Activated naive CD4-positive, alpha-beta T cell treated with anti-CD3 and anti-CD28 coated beads, Interleukin-2, amount 10 ng/mL, durations not matched to agents 7 days and 5 days (primary cell): Measurements from ENCODE around the gene DOHH.

Experiments used
- CTCF ChIA-PET: fragments of 350-600 bp; sonication (Branson Sonifier 250); formaldehyde crosslinking; loops from one replicate; lab custom pipeline; 2021; ENCODE audit warnings: antibody characterized with exemption; lab: Charles Lee
- DNase-seq: peaks from one replicate; pipeline ENCODE4 v3.0.0-alpha.2; 2020
- H3K27ac Mint-ChIP-seq: one replicate; pipeline ENCODE4 v1.8.0; 2021; ENCODE audit warnings: mild to moderate bottlenecking, moderate library complexity, mixed read lengths
- H3K27me3 Mint-ChIP-seq: one replicate; pipeline ENCODE4 v1.8.0; 2021; ENCODE audit warnings: mild to moderate bottlenecking, mixed read lengths
- H3K36me3 Mint-ChIP-seq: one replicate; pipeline ENCODE4 v1.8.0; 2021; ENCODE audit warnings: mixed read lengths
- H3K4me1 Mint-ChIP-seq: one replicate; pipeline ENCODE4 v1.8.0; 2021; ENCODE audit warnings: mixed read lengths
- H3K4me3 Mint-ChIP-seq: one replicate; pipeline ENCODE4 v1.8.0; 2021; ENCODE audit warnings: mild to moderate bottlenecking, moderate library complexity, mixed read lengths
- H3K9me3 Mint-ChIP-seq: one replicate; pipeline ENCODE4 v1.8.0; 2021; ENCODE audit warnings: mixed read lengths

The DOHH gene, protein sequence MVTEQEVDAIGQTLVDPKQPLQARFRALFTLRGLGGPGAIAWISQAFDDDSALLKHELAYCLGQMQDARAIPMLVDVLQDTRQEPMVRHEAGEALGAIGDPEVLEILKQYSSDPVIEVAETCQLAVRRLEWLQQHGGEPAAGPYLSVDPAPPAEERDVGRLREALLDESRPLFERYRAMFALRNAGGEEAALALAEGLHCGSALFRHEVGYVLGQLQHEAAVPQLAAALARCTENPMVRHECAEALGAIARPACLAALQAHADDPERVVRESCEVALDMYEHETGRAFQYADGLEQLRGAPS

DNA sequence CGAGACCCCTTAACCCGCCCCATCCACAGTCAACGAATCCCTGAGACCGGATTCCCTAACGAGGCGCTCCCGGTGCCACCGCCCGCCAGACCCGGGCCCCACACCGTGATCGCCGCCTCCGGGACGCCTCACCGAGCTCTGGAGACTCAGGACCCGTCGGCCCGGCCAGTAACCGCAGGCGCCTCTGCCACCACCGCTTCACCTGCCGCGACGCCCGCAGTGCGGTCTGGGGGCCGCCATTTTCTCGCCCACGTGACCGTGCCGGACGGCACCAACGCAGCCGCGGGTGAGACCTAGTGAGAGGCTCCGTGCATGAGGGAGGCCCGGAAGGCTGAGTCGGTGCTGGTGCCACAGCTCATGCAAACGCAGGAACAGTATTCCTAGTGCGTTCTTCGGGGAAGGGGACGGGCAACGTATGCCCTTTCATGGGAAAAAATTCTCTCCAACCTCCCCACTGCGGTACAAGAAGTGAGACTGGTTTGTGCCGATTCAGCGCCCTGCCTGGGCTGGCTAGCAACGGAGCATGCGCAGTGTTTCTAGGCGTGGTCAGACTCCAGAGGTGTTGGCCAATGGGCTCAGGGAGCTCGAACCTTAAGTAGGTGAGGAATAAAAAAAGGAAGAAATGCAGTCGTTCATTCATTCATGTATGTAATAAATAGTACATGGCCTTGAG is at the start of gene DOHH:
DOHH (minus strand) TSS at position 246 of the 673 bp plus-strand sequence. CDS start 3,860 bp downstream, outside the sequence.
- peak within 1 kb of the TSS; percentile 89 for H3K27ac Mint-ChIP-seq
- peak within 1 kb of the TSS; percentile 85 for H3K4me3 Mint-ChIP-seq
- no peaks in the 10 kb centered on the region for H3K9me3 Mint-ChIP-seq
- peaks cover 17% of the 10 kb centered on the region for H3K36me3 Mint-ChIP-seq
- no peaks in the 10 kb centered on the region for H3K27me3 Mint-ChIP-seq
- CTCF ChIA-PET: interaction anchor here (1.6 kb wide), 1 partner anchor 30 kb away, joined by 4 read pairs; no protein-coding TSS in a partner anchor
- peak; percentile 98 for DNase-seq
- H3K4me1 Mint-ChIP-seq: peaks cover 33% of the 10 kb centered on the region

DNA sequence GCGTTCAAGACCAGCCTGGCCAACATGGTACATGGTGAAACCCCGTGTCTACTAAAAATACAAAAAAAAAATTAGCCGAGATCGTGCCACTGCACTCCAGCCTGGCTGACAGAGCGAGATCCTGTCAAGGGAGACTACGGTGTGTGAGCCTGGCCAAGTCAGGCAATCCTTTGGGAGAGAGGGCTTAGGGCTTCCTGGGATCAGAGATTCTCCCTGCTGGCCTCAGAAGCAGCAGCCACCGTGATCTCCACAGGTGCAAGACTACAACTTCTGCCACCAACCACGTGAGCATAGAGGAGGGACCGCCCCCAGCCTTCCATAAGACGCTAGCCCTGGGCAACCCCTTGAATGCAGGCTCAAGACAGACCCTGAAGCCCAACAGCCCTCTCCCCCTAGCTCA is 49.3 kb upstream of the DOHH start:
- peaks cover 25% of the 10 kb centered on the region for H3K36me3 Mint-ChIP-seq
- peaks cover 26% of the 10 kb centered on the region for H3K4me1 Mint-ChIP-seq
- H3K27ac Mint-ChIP-seq: no peak overlapping the region
- no peaks in the 10 kb centered on the region for H3K9me3 Mint-ChIP-seq
- no peak for DNase-seq
- H3K4me3 Mint-ChIP-seq: no peak overlapping the region
- no peaks in the 10 kb centered on the region for H3K27me3 Mint-ChIP-seq
- CTCF ChIA-PET: no interaction called here

DNA sequence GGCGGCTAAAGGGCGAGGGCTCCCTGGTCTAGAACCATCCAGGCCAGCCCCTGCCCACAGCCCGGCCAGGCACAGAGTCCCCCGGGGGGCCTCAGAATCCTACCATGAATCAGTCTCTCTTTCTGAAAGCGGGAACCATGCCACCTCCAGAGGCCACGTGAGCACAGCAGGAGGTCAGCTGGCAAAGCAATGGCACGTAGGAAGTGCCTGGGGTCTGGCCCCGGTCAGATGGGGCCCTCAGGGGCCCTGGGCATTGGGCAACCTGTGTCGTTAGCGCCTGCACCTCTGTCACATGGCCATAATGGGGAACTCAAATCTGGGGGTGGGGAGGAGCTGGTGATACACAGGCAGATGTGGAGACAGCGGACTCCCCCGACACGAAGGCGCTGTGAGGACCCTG is 48.1 kb upstream of the DOHH start:
- Mint-ChIP-seq H3K27me3 (no peaks in the 10 kb centered on the region), H3K9me3 (no peaks in the 10 kb centered on the region), H3K27ac (peak overlapping the region; percentile 28), H3K4me1 (peaks cover 16% of the 10 kb centered on the region), H3K4me3 (no peak overlapping the region), H3K36me3 (peaks cover 21% of the 10 kb centered on the region)
- CTCF ChIA-PET: interaction anchor here (5.4 kb wide), 1 partner anchor 8 kb away, joined by 42 read pairs; the partner anchor contains the start of gene MFSD12
- no peak for DNase-seq

DNA sequence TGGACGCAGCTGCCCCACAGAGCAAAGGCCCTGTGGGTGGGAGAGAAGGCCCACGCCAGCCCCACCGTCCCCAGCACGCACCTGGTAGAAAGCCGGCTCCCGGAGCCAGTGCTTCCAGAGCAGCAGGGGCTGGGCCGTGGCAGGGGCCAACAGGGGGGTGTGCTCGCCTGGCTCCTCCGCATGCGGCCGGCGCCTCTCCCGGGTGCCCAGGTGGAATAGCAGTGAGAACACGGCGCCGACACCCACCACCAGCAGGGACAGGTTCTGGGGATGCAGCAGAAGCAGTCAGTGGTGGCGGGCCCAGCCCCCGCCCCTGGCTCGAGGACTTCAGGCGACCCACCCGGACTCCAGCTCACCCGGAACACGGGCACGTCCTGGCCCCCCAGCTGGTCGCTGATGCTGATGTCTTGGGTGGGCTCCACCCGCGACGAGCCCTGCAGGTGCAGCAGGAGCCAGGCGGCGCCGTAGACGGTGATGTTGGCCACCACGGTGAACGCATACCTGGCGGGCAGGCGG is 47.4 kb upstream of the DOHH start:
- Mint-ChIP-seq H3K27ac (no peak overlapping the region), H3K9me3 (no peaks in the 10 kb centered on the region), H3K4me3 (no peak overlapping the region), H3K27me3 (no peaks in the 10 kb centered on the region), H3K4me1 (peaks cover 10% of the 10 kb centered on the region), H3K36me3 (peaks cover 17% of the 10 kb centered on the region)
- CTCF ChIA-PET: interaction anchor here (5.4 kb wide), 1 partner anchor 9 kb away, joined by 42 read pairs; the partner anchor contains the start of gene MFSD12
- no peak for DNase-seq

DNA sequence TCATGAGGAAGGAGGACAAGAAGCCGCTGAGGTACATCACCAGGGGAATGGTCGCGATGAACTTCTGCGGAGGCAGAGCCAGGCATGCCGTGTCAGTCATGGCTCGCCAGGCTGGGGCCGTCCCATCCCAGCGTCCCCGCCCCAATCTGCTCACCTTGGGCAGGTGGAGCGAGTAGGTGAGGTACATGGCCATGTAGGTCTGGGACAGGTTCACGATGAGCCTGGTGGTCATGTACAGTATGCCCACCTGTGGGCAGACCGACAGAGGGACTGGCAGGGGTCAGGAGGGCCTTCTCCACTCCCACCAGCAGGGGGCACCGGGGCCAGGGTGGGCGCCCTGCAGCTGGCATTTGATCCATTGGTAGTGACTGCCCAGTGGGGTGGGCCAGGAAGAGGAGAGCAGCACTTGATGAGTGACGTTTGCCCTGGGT is 46.8 kb upstream of the DOHH start:
- DNase-seq: peak; percentile 46
- H3K27ac Mint-ChIP-seq: no peak overlapping the region
- peaks cover 5% of the 10 kb centered on the region for H3K4me1 Mint-ChIP-seq
- CTCF ChIA-PET: interaction anchor here (1.1 to 5.4 kb wide), 2 partner anchors 9 to 71 kb away, joined by 3 to 42 read pairs; partner anchors contain the start of gene MFSD12
- no peaks in the 10 kb centered on the region for H3K27me3 Mint-ChIP-seq
- no peak overlapping the region for H3K4me3 Mint-ChIP-seq
- H3K9me3 Mint-ChIP-seq: no peaks in the 10 kb centered on the region
- H3K36me3 Mint-ChIP-seq: peaks cover 16% of the 10 kb centered on the region

DNA sequence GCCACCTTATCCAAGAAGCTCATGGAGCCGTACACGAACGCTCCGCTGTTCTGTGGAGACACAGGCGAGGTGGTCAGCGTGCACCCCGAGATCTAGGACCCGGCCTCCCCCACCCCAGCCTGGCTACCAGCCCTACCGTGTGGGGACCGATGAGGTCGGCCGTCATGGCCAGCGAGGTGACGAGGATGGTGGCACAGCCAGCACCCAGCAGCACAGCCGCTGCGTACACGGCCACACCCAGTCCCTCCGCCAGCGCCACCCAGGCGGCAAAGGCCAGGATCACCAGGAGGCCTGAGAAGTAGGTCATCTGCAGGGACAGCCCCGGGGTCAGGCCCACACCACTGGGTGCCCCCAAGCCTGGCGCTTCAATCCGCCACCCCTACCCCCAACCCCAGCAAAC is 45.6 kb upstream of the DOHH start:
- Mint-ChIP-seq H3K36me3 (peaks cover 15% of the 10 kb centered on the region), H3K4me3 (no peak overlapping the region), H3K9me3 (no peaks in the 10 kb centered on the region), H3K27me3 (no peaks in the 10 kb centered on the region), H3K4me1 (no peaks in the 10 kb centered on the region), H3K27ac (peak overlapping the region; percentile 80)
- no peak for DNase-seq
- CTCF ChIA-PET: interaction anchor here (0.9 to 5.4 kb wide), 7 partner anchors 11 to 160 kb away, joined by 3 to 42 read pairs (median 5); partner anchors contain the start of gene MFSD12

DNA sequence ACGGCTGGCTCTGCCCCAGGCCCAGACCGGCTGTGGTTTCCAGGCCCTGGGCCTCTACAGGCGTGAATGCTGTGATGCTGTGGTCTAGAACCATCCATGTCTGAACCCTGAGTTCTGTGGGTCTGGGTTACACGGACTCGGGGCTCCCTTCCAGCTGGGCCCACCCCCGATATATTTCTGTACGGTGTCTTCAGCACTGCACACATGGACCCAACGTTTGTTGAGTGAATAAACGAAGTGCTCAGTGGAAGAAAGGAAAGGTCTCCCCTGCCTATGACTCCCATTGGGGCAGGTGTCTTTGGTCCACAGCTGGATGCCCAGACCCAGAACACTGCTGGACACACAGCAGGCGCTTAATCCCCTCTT is 45.2 kb upstream of the DOHH start:
- no peaks in the 10 kb centered on the region for H3K9me3 Mint-ChIP-seq
- no peak for DNase-seq
- H3K36me3 Mint-ChIP-seq: peaks cover 13% of the 10 kb centered on the region
- H3K4me3 Mint-ChIP-seq: no peak overlapping the region
- H3K4me1 Mint-ChIP-seq: no peaks in the 10 kb centered on the region
- peak overlapping the region; percentile 80 for H3K27ac Mint-ChIP-seq
- H3K27me3 Mint-ChIP-seq: no peaks in the 10 kb centered on the region
- CTCF ChIA-PET: interaction anchor here (0.9 to 5.4 kb wide), 10 partner anchors 11 to 192 kb away, joined by 3 to 42 read pairs (median 4); partner anchors contain the start of gene MFSD12

DNA sequence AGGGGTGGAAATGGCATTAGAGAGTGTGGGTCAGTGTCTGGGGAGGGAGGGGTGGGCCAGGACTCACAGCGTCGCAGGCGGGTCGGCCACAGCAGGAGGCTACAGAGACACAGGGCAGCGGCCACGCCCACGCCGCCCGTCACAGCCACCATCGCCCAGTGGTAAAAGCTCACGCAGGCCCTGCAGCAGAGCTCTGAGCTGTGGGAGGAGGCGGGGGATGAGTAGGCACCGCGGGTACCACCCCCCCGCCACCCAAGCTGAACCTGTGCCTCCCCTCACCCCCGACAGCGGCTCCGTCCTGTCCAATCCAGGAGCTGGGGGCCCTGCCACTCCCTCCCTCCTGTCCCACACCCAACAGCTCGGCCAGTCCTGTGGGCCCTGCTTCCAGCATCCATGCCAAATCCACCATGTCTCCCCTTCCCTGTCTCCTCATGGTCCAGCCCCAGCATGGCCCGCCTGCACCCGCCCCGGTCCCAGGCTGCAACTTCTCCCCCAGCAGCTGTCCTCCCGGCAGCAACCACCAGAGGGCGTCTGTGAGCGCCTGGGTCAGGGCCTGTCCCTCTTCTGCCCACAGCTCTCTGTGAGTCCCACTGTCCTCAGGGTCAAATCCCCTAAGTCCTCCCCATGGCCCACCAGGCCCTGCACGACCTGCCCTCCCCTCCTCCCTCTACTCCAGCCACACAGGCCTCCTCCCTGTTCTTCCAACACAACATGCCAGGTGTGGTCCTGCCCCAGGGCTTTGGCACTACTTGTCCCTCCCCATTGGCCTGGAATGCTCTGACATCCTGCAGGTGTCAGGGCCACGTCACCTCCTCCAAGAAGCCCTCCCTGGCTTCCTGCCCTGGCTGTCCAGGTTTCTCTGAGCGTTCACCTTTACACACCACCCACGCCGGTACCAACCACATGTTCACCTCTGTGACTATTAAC is 44.5 kb upstream of the DOHH start:
- Mint-ChIP-seq H3K36me3 (peaks cover 13% of the 10 kb centered on the region), H3K4me1 (no peaks in the 10 kb centered on the region), H3K9me3 (no peaks in the 10 kb centered on the region), H3K4me3 (no peak overlapping the region), H3K27me3 (no peaks in the 10 kb centered on the region), H3K27ac (peak overlapping the region; percentile 9)
- DNase-seq: peak; percentile 85
- CTCF ChIA-PET: interaction anchor here (0.6 to 5.4 kb wide), 12 partner anchors 12 to 192 kb away, joined by 3 to 42 read pairs (median 3); partner anchors contain the start of gene MFSD12

DNA sequence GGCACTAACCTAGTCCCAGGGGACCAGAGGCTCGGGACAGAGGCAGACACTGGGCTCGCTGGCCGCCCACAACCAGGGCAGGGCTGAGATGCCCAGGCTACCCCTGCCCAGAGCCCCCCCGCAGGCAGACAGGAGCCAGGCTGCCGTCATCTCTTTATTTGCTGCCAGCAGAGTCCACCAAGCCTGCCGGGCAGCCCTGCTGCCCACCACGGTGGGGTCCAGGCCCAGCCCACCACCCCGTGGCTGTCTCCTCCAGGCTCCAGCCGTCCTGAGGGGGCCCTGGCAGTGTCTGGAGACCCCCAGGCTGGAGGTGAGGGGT is 43.5 kb upstream of the DOHH start:
- Mint-ChIP-seq H3K9me3 (peaks cover 3% of the 10 kb centered on the region), H3K36me3 (peaks cover 18% of the 10 kb centered on the region), H3K4me3 (no peak overlapping the region), H3K4me1 (no peaks in the 10 kb centered on the region), H3K27me3 (no peaks in the 10 kb centered on the region), H3K27ac (peak overlapping the region; percentile 60)
- CTCF ChIA-PET: interaction anchor here (1.3 to 5.4 kb wide), 2 partner anchors 13 kb away, joined by 4 to 42 read pairs; partner anchors contain the start of gene MFSD12
- DNase-seq: no peak

DNA sequence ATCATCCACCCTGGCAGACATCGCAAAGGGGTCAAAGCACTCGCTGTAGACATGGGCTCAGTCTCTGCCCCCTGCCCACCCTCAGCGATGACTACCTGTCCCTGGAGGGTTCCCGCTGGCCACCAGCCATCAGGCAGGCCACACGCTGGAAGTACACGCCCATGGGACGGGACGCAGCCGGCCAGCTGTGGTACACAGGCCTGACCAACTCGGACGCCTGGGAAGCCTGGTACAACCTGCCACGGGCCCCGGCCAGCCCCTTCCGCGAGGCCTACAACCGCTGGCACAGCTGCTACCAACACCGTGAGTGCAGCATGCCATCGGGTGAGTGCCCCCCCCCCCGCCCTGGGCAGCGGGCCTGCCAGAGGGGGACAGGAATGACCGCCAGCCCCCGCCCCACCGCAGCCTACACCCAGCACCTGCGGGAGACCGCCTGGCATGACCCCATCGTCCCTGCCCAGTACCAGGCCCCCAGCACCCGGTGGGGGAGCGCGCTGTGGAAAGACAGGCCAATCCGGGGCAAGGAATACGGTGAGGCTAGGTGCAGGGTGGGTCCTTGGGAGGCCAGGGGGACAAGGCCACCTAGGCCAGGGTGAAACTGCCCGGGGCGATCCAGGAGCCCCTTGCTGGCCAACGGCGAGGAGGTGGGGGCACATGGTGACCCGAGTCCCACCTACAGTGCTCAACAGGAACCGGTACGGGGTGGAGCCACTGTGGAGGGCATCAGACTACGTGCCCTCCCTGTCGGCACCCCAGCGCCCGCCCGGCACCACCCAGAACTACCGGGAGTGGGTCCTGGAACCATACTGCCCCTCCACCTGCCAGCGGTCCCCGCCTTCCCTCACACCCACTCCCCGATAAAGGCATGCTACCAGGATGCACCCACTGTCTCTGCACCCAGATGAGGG is 42.9 kb upstream of the DOHH start:
- CTCF ChIA-PET: interaction anchor here (5.4 kb wide), 1 partner anchor 13 kb away, joined by 42 read pairs; the partner anchor contains the start of gene MFSD12
- Mint-ChIP-seq H3K4me3 (no peak overlapping the region), H3K27me3 (no peaks in the 10 kb centered on the region), H3K4me1 (no peaks in the 10 kb centered on the region), H3K9me3 (peaks cover 3% of the 10 kb centered on the region), H3K36me3 (peaks cover 20% of the 10 kb centered on the region), H3K27ac (peak overlapping the region; percentile 60)
- DNase-seq: no peak

DNA sequence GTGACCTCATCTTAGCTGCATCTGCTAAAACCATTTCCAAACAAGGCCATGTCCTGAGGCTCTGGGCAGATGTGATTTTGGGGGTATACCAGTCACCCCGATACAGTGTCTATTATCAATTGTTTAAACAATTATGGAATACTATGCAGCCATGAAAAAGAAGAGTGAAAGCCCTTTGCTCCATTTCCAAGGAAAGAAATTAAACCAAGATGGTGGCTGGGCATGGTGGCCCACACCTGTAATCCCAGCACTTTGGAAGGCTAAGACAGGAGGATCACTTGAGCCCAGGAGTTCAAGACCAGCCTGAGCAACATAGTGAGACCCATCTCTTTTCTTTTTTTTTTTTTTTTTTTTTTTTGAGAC is 39.3 kb upstream of the DOHH start:
- Mint-ChIP-seq H3K4me1 (no peaks in the 10 kb centered on the region), H3K4me3 (no peak overlapping the region), H3K27ac (no peak overlapping the region), H3K27me3 (no peaks in the 10 kb centered on the region), H3K36me3 (peaks cover 25% of the 10 kb centered on the region), H3K9me3 (peaks cover 3% of the 10 kb centered on the region)
- CTCF ChIA-PET: no interaction called here
- no peak for DNase-seq

DNA sequence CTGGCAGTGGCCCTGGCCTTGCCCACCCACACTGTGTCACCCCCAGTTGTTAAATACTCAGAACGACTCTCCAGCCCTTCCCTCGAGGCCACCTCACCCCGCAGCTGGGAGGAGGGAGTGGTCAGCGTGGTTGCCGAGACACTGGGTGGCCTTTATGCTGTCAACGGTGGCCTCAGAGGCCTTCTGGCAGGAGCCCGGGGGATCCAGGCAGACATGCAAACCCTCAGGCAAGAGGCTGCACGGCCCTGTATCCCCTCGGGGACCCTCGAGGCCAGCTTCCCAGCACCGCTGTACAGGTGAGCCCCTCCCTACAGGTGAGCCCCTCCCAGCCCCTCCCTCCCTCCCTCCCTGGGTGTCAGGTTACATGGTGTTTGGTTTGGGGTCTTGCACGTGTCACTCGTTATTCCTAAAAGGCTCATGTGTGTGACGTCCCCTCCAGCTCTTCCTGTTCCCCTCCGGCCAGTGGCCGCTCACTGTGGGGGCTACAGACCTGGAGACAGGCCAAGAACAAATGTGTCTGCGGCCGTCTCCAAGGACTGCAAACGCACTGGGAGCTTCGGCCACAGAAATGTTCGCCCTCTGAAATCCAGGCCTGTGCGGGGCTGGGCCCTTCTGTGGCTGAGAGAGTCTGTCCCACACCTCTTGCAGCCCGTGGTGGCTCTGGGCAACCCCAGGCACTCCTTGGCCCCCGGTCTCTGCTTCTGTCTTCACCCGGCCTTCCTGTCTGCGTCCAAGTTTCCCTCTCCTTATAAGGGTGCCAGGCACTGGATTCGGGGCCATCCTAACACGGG is 38.7 kb upstream of the DOHH start, which contains the start of gene TEKTIP1:
TEKTIP1 (plus strand) TSS at position 210 of the 791 bp plus-strand sequence; CDS start at position 214, 4 bp downstream.
- no peaks in the 10 kb centered on the region for H3K27me3 Mint-ChIP-seq
- peaks cover 28% of the 10 kb centered on the region for H3K36me3 Mint-ChIP-seq
- H3K27ac Mint-ChIP-seq: peak within 1 kb of the TSS; percentile 11
- DNase-seq: no peak
- no peaks in the 10 kb centered on the region for H3K4me1 Mint-ChIP-seq
- peaks cover 3% of the 10 kb centered on the region for H3K9me3 Mint-ChIP-seq
- no peak within 1 kb of the TSS for H3K4me3 Mint-ChIP-seq
- CTCF ChIA-PET: no interaction called here
